Subcutaneous abdominal adipose tissue (tissue), 5 donors: ENCODE measurements around the gene FRYL.
"Not testable (repeated sequence)": the region's sequence is repeated elsewhere in the genome, so short reads cannot be mapped to it uniquely, and the experiment has no call there.

Source experiments
- H3K27ac ChIP-seq: one replicate; pipeline ENCODE4 v1.7.0; 2013; ENCODE audit warnings: low read depth, mild to moderate bottlenecking, inconsistent platforms, low read length, moderate library complexity
- H3K27me3 ChIP-seq, 5 donors: one replicate each; pipeline ENCODE4 v1.7.0; 2013; ENCODE audit warnings: low read length in 5 of 5, inconsistent platforms in 1 of 5; ENCODE audit not compliant: control insufficient read depth in 5 of 5, insufficient read depth in 4 of 5
- H3K36me3 ChIP-seq, 5 donors: one replicate each; pipeline ENCODE4 v1.7.0; 2013; ENCODE audit warnings: low read length in 5 of 5; ENCODE audit not compliant: control insufficient read depth in 5 of 5, insufficient read depth in 5 of 5
- H3K4me1 ChIP-seq, 5 donors: one replicate each; pipeline ENCODE4 v1.7.0; 2013; ENCODE audit warnings: low read length in 5 of 5, mild to moderate bottlenecking in 3 of 5, moderate library complexity in 1 of 5; ENCODE audit not compliant: control insufficient read depth in 5 of 5, insufficient read depth in 5 of 5
- H3K4me3 ChIP-seq, 5 donors: one replicate each; pipeline ENCODE4 v1.7.0; 2013; ENCODE audit warnings: low read length in 5 of 5, low read depth in 1 of 5
- H3K9ac ChIP-seq, 5 donors: one replicate each; pipeline ENCODE4 v1.7.0; 2013; ENCODE audit warnings: low read length in 5 of 5, mild to moderate bottlenecking in 4 of 5, moderate library complexity in 3 of 5
- H3K9me3 ChIP-seq, 5 donors: one replicate each; pipeline ENCODE4 v1.7.0; 2013; ENCODE audit warnings: low read length in 5 of 5; ENCODE audit not compliant: control insufficient read depth in 5 of 5
- donor health status: healthy.
- donor health status: healthy.
- donor health status: healthy.
- donor health status: healthy.
- donor health status: healthy.

FRYL gene

DNA sequence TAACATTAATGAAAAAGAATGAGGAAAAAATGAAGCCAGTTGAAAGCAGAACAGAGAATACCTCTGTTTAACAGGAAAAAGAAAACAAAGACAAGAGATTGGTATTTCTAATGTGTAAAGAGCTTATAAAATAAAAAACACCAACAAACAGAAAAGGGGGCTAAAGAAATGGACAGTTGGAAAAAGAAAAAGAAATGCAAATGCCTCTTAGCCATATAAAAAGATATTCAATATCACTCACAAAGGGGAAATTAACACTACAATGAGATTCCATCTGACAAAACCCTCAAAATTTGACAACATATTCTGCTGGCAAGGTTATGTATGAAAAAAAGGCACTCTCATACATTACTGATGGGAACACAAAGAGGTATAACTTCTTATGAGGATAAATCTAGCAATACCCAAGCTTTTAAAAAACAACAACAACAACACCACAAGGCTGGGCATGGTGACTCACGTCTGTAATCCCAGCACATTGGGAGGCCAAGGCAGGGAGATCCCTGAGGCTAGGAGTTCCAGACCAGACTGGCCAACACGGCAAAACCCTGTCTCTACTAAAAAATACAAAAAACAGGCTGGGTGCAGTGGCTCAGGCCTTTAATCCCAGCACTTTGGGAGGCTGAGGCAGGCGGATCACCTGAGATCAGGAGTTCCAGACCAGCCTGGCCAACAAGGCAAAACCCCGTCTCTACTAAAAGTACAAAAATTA lies 75.8 kb downstream of the FRYL start:
- Histone ChIP-seq H3K9ac (no peak overlapping the region), H3K27me3 (no peaks in the 10 kb centered on the region), H3K9me3 (no peaks in the 10 kb centered on the region), H3K4me1 (peaks cover 0 to 7% (median 0%) of the 10 kb centered on the region in 5 donors), H3K27ac (no peak overlapping the region), H3K36me3 (peaks cover 2 to 7% (median 3%) of the 10 kb centered on the region in 5 donors), H3K4me3 (no peak overlapping the region)

DNA sequence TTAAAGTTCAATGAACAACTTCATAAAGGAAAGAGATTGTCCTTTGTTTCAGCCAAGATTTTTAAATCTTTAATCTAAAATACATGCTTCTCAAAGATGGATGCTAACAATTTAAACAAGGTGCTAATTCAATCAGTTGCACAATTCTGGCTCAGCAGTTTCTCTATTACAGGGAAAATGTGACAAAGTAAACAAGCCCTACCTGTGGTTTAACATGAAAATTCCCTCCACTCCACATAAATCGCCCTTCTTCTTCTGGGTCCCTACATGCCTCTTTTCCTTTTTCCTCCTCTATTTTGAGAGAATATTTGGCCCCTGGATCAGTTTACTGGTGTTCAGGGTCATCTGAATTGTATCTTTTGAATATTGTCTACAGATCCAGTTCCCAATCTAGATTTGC lies 80.6 kb downstream of the FRYL start:
- H3K27ac ChIP-seq, result no peak overlapping the region
- H3K4me3 ChIP-seq, result no peak overlapping the region
- H3K9me3 ChIP-seq, result no peaks in the 10 kb centered on the region
- no peaks in the 10 kb centered on the region for H3K27me3 ChIP-seq
- H3K36me3 ChIP-seq, result no peaks in the 10 kb centered on the region
- no peak overlapping the region for H3K9ac ChIP-seq
- H3K4me1 ChIP-seq, result peaks cover 0 to 14% (median 6%) of the 10 kb centered on the region in 5 donors

DNA sequence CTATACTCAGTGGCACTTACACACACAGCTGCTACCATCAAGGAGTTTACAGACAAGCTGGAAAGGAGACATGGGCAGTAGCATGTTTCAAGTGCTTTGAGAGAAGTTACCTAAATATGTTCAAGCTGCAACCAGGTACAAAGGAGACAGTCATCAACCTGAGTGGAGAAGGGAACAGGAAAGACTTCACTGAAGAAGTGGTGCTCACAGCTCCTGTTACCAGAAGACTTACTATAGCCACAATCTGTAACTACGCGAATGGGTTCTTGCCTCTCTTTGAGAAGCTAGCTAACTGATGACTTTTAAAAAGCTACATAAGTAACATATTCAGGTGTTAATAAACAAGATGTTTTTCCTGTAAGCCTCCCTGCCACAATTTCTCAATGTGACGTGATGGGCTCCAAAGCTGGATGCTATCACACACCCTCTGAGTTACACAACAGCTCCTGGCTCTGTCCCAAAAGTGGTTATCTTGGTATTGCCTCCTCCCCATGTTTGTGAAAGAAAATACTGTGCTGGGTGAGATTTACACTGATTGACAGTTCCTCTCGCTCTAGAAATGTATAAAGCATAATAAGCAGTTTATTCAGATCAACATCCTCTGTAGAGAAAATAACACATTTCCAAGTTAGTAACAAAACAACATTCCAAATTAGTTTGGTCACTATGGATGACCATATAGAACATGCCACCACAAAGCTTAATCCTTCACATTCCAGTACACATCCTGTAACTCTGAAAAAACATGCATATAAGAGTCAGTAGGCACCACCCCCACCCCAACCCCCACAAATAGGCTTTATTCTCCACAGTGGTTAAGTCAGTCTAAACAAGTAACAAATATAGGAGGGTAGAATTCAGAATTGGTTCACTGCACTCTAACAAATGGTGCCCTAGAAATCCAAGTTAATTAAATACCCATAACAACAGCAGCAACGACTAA lies 81.8 kb downstream of the FRYL start:
- Histone ChIP-seq H3K36me3 (no peaks in the 10 kb centered on the region), H3K27ac (no peak overlapping the region), H3K9me3 (no peaks in the 10 kb centered on the region), H3K9ac (no peak overlapping the region), H3K4me1 (peaks cover 0 to 14% (median 6%) of the 10 kb centered on the region in 5 donors), H3K27me3 (no peaks in the 10 kb centered on the region), H3K4me3 (no peak overlapping the region)

DNA sequence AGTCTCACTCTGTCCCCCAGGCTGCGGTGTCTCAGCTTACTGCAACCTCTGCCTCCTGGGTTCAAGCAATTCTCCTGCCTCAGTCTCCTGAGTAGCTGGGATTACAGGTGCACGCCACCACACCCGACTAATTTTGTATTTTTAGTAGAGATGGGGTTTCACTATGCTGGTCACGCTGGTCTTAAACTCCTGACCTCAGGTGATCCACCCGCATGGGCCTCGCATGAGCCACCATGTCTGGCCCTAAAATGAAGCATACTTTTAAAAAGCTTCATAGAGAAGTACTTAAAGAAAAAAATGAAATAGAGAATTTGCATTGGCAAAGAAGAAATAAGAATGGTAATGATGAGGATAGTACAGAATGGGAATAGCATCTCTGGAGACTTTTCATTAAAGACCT lies 82.6 kb downstream of the FRYL start:
- H3K4me3 ChIP-seq, H3K27ac ChIP-seq, H3K9me3 ChIP-seq, H3K36me3 ChIP-seq, H3K9ac ChIP-seq, H3K27me3 ChIP-seq: not testable (repeated sequence)
- peaks cover 0 to 11% (median 6%) of the 10 kb centered on the region in 5 donors for H3K4me1 ChIP-seq

DNA sequence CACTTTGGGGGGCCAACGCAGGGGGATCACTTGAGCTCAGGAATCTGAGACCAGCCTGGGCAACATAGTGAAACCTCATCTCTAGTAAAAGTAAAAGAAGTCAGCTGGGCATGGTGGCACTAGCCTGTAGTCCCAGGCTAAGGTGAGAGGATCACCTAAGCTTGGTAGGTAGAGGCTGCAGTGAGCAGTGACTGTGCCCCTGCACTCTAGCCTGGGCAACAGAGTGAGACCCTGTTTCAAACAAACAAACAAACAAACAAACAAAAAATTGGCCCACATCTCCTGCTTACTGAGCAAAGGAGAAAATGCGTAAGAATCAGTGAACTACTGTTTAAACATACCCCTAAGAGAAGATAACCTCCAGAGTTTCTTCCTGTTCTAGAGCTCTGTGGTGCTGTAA lies 85.3 kb downstream of the FRYL start:
- no peak overlapping the region for H3K4me3 ChIP-seq
- peaks cover 0 to 11% (median 7%) of the 10 kb centered on the region in 5 donors for H3K4me1 ChIP-seq
- no peaks in the 10 kb centered on the region for H3K9me3 ChIP-seq
- no peaks in the 10 kb centered on the region for H3K36me3 ChIP-seq
- no peak overlapping the region for H3K27ac ChIP-seq
- H3K27me3 ChIP-seq, result no peaks in the 10 kb centered on the region
- no peak overlapping the region for H3K9ac ChIP-seq

DNA sequence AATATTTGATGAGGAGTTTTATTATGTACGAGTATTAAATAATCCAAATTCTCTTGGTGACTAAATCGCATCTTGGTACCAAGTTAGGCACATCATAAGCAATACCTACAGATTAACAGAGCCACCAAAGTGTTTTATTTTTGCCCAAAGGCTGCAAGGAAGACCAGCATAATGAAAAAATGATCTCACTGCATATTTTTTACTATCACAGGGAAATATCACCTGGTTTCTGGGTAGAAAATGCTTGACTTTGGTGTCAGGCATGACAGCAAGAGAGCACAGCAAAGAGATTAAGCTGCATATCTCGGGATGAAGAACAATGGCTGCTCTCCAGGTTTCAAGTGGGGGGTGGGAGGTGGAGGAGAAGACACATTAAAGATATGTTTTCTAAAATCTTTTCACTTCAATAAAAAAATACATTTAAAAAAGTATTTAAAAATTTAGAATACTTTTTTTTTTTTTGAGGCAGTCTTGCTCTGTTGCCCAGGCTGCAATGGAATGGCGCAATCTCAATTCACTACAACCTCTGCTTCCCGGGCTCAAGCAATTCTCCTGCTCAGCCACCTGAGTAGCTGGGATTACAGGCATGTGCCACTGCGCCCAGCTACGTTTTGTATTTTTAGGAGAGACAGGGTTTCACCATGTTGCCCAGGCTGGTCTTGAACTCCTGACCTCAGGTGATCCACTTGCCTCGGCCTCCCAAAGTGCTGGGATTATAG lies 86.1 kb downstream of the FRYL start:
- H3K27ac ChIP-seq, result no peak overlapping the region
- H3K4me1 ChIP-seq, result peaks cover 0 to 9% (median 7%) of the 10 kb centered on the region in 5 donors
- H3K9ac ChIP-seq, result no peak overlapping the region
- no peaks in the 10 kb centered on the region for H3K36me3 ChIP-seq
- H3K27me3 ChIP-seq, result no peaks in the 10 kb centered on the region
- no peak overlapping the region for H3K4me3 ChIP-seq
- H3K9me3 ChIP-seq, result no peaks in the 10 kb centered on the region

DNA sequence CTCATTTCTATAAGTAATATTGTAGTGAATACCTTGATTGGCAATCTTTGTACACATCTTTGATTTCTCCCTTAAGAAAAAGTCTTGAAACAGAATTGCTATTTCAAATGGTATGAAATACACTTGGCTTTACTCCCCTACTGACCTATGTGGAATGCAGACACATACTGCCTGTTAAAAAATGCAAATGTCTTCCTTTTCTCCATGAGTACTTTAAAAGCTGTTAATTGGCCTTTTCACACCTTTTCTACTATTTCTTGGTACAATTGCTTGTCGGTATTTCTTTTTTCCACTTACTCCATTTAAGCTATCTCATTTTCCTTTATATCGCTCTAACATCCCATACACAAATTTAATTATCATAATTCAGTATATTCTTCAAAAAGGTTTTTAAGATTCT lies 87.2 kb downstream of the FRYL start:
- Histone ChIP-seq H3K27me3 (no peaks in the 10 kb centered on the region), H3K36me3 (no peaks in the 10 kb centered on the region), H3K9ac (no peak overlapping the region), H3K4me3 (no peak overlapping the region), H3K27ac (no peak overlapping the region), H3K9me3 (no peaks in the 10 kb centered on the region), H3K4me1 (peaks cover 0 to 4% (median 0%) of the 10 kb centered on the region in 5 donors)

DNA sequence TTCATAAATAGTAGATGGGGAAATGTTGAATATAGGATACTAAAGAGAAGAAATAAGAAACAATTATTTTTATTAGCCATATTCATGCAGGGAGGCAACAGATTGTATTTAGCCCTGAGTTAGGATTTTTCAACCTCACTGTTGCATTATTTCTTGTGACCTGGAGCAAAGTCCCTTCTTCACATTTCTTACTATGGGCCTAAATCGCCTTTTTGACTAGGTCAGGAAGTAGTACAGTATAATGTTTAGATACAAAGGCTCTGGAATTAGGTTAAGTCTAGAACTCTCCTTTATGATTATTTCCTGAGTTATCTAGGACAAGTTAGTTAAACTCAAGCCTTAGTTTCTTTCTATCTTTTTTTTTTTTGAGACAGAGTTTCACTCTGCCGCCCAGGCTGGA lies 88.0 kb downstream of the FRYL start:
- Histone ChIP-seq H3K9me3 (no peaks in the 10 kb centered on the region), H3K27me3 (no peaks in the 10 kb centered on the region), H3K9ac (no peak overlapping the region), H3K27ac (no peak overlapping the region), H3K36me3 (no peaks in the 10 kb centered on the region), H3K4me3 (no peak overlapping the region), H3K4me1 (peaks cover 0 to 4% (median 0%) of the 10 kb centered on the region in 5 donors)

DNA sequence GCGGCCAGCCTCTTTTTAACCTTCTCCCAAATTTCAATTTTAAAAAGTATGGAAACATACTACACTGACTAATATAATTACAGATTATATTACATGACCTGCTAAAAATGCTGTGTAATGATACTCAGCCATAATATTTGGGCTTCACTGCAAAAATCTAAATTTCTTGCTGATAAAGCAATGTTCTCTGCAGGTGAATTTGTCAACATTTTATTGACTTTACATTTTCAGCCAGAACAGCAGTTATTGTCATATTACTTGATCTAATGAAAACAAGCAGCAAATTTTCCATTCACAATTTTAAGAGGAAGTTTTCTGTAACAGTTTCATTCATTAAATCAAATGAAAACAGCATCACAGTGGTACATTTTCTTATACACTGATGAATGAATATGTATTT lies 91.1 kb downstream of the FRYL start:
- Histone ChIP-seq H3K27ac (no peak overlapping the region), H3K4me3 (no peak overlapping the region), H3K9me3 (no peaks in the 10 kb centered on the region), H3K4me1 (peaks cover 0 to 11% (median 3%) of the 10 kb centered on the region in 5 donors), H3K27me3 (no peaks in the 10 kb centered on the region), H3K9ac (no peak overlapping the region), H3K36me3 (no peaks in the 10 kb centered on the region)
